ENCODE data around the gene NMRAL1.

The NMRAL1 gene

DNA sequence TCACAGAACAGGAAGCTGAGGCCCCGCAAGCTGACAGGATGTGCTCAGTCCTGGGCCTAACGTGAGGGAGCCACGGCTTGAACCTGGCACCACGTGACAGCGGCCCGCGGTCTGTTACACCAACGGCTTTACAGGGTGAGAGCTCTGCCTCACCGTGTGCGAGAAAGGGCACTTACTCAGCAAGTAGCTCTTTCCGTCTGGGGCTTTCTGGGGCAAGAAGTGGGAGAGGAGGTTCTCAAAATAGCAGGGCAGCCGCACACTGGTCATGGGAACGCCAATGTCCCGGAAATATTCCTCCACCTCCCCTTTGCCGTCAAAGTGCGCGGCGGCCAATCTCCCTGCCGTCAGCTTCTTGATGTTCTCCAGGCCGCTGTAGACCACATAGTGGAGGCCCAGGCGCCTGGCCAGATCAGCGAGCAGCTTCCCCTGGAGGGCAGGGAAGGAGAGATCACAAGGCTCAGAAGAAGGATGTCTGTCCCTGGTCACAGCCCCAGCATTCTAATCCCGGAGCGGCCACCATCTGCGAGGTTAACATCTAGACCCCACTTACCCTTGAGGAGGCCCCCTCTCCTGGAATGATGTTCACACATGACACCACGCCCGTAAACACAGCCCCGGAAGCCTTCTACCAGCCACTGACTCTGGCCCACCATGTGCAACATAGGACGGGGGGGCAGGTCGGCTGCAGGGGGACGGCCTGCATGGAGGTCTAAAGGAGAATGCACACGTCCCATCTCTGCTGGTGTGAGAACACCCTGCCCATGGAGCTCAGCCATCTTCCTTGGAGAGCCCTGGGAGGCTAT is 8.2 kb downstream of the NMRAL1 start:
- DNase-seq: no peak

DNA sequence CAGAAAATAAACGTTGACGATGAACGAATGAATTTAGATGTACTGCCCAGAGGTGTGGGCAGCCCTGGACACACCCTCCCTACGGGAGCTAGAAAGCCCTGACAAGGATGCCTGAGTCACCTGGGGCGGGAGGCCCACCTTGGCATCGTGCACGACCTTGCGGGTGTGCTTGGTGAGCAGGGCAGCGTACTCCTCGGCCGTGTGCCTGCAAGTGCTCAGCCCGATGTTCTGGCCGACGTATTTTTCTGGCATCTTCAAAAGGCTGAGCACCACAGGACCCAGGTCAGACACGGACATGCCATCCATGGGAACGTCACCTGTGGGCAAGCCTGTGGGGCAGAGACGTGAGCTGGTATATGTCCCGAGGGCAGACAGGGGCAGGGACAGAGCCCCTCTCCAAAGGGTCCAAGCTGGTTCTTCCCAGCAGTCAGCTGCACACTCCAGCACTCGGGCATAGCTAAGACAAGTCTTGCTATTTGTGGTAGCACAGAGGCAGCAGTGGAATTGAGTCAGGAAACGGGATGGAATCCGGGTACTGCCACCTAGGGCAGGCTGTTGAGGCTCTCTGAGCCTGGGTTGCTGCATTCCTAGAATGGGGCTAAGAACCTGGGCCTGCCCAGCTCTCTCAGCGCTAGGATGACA is 10.8 kb downstream of the NMRAL1 start:
- DNase-seq: no peak

- no peak for DNase-seq
These were observed 13.0 kb downstream of the NMRAL1 start for GRCh38 chr16:4461250-4462085.

- no peak for DNase-seq
These were observed 13.5 kb downstream of the NMRAL1 start for GRCh38 chr16:4460936-4461249.

DNA sequence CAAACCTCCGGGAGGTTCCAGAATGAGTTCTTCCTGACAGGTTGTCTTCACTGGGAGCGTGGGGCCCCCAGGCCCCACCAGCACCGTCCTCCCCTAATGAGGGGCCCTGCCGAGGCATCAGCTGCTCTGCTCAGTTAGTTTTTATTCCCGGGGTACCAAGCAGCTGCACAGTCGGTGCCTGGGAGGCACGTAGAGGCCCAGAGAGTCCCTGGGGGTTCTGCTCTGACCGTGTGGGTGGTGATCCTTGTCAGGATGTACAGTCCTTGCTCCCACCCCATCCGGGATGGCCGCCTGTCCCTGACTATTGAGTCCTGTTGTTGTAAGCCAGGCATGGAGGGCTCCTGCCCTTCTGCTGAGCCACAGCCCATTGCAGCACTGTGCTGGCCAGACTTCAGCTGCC is 18.5 kb downstream of the NMRAL1 start:
- no peak for DNase-seq

DNA sequence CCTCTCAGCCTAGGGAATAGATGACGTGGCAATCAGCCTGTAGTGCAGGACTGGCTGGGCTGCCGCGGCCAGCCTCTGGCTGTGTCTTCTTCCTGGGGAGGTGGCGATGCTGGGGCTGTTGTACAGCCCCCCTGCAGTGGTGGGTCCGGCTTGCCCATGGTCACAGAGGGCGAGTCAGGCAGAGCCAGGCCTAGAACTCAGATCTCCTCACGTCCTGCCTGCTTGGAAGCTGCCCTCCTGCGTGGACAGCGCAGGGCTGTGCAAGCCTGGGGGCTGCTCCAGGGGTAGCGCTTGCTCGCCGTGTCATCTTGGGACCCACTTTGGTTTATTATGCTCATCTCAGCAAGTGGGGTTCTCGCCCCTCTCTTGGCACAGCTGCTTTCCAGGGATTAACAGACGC is 19.3 kb downstream of the NMRAL1 start:
- no peak for DNase-seq

- no peak for DNase-seq
These were observed 19.8 kb downstream of the NMRAL1 start for GRCh38 chr16:4454623-4455022.

- DNase-seq: no peak
These were observed 21.8 kb downstream of the NMRAL1 start for GRCh38 chr16:4452674-4453073.

- DNase-seq: no peak
These were observed 23.4 kb downstream of the NMRAL1 start for GRCh38 chr16:4450931-4451519.

DNA sequence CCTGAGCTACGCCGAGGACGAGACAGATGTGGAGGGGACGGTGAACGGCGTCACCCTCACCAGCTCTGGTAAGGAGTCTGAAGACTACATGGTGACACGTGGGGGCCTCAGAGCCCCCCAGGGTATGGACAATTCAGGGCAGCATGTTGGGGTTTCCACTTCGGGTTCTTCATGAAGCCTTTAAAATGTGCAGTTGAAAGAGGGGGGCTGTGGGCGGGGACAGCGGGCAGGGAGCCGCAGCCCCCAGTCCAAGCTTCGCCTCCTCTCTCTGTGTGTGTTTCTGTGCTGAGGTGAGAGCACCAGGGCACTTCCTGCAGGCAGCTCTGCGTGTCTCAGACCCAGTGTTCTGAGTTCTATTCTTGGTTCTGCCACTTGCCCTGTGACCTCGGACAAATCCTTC is 24.0 kb downstream of the NMRAL1 start:
- no peak for DNase-seq

DNA sequence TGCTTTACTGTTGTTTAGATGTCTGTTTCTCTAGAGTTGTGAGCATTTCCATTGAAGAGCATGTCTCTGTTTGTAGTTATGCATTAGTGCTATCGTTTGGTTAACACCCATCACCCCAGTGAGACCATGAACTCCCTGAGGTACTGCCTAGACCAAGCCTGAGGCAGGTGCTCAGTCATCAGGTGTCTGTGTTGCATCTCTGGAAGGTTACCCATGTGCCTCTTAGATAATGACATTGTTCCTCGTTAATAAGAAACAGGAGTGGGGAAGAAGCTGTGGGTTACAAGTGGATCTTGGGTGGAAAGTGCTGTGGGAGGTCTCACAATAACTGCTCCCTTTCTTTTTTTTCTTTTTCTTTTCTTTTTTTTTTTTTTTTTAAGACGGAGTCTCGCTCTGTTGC is 30.4 kb downstream of the NMRAL1 start:
- no peak for DNase-seq

DNA sequence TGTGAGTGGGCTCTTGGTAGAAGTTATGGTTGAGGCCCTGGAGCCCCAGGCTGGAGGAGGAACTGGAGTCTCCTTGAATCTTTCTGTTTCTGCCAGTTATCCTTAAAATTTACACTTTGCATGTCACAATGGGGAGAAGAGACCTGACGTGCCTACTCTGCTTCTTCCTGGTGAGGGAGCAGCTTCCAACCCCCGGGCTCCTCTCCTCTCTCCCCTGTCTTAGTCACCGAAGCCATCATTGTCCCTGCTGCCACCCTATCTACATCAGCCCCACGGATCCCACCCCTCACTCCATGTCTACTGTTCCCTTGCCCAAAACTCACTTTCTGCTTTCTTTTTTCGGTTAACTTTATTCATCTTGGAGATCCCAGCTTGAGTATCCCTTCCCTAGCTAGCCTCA is 31.2 kb downstream of the NMRAL1 start:
- no peak for DNase-seq

- DNase-seq: no peak
These were observed 32.1 kb downstream of the NMRAL1 start for GRCh38 chr16:4442371-4442770.

- no peak for DNase-seq
These were observed 37.1 kb downstream of the NMRAL1 start for GRCh38 chr16:4437366-4437765.

DNA sequence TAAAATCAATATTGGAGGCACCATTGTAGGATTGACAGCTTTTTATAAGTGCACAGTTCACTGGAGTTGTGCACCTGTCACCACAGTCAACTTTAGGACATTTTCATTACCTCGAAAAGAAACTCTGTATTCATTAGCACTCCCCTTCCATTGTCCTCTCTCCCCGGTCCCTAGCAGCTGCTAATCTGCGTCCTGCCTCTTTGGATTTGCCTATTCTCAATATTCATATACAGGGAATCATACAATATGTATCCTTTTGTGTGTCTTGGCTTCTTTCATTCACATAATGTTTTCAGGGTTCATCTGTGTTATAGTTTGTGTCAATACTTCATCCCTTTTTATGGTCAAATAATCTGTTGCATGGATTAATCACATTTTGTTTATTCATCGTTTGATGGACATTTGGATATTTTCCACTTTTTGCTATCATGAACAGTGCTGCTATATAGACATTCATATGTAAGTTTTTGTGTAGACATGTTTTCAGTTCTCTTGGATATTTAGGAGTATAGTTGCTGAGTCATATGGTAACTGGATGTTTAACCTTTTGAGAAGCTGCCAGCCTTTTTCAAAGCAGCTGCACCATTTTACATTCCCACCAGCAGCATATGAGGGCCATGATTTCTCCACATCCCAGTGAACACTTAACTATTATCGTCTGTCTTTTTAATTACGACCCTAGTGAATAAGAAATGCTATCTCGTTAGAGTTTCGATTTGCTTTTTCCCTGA is 38.9 kb downstream of the NMRAL1 start:
- DNase-seq: no peak

GRCh38 chr16:4433914-4434787 is 40.3 kb downstream of the NMRAL1 start:
- DNase-seq: no peak

- DNase-seq: no peak
These were observed 41.2 kb downstream of the NMRAL1 start for GRCh38 chr16:4433228-4433627.

DNA sequence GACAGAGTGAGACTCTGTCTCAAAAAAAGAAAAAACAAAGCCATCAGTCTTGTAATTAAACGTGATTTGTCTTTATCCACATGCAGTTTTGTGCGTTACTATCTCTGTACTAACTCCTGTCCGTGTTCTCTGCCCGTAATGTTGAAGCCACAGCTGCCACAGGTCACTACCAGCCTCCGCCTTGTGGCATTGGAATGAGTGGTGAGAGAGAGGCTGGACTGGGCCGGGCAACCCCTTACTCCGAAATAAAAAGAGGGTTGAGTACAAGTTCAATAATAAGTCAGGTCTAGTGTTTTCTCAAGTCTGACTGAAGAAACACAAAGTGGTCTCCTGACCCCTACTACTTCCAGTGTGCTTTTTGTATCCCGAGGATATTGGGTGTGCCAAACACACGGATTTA is 43.4 kb downstream of the NMRAL1 start:
- DNase-seq: no peak

- DNase-seq: no peak
These were observed 45.9 kb downstream of the NMRAL1 start for GRCh38 chr16:4428500-4428899.

DNA sequence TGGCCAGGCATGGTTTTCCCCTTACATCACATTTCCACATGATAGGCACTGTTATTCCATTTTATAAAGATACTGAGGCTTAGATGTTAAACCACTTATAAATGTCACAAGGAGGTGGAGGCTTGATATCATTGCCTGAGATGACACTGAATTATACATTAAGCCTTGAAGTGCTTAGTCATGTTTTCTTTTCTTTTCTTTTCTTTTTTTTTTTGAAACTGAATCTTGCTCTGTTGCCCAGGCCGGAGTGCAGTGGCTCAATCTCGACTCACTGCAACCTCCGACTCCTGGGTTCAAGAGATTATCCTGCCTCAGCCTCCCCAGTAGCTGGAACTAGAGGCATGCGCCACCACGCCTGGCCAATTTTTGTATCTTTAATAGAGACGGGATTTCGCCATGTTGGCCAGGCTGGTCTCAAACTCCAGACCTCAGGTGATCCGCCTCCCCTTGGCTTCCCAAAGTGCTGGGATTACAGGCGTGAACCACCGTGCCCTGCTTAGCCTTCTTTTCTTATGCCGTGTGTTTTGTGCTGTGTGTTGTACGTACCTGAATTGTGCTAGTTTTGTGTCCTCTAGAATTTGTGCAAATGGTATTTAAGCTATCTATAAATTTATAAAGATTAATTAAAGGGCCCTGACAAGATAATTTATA is 47.6 kb downstream of the NMRAL1 start:
- DNase-seq: no peak

Measured in fibroblast of skin of back (primary cell).